Mesendoderm (in vitro differentiated cells): ENCODE results near the gene ANKRD10.

Source experiments
- DNase-seq: peaks from one replicate; pipeline ENCODE4 v3.0.0; 2013
- H2AK5ac ChIP-seq: 2 replicates; pipeline ENCODE4 v1.6.1; 2013; ENCODE audit warnings: low read length, inconsistent platforms
- H2BK120ac ChIP-seq: 2 replicates; pipeline ENCODE4 v1.6.1; 2013; ENCODE audit warnings: low read depth, mild to moderate bottlenecking, low read length, moderate library complexity, mixed read lengths
- H2BK15ac ChIP-seq: replicated peaks from 2 replicates; pipeline ENCODE4 v1.6.1; 2013; ENCODE audit warnings: low read depth, mild to moderate bottlenecking, moderate library complexity
- H2BK5ac ChIP-seq: 2 replicates; pipeline ENCODE4 v1.6.1; 2013; ENCODE audit warnings: low read length, inconsistent platforms
- H3K18ac ChIP-seq: 2 replicates; pipeline ENCODE4 v1.6.1; 2013; ENCODE audit warnings: mild to moderate bottlenecking, low read length, mixed read lengths
- H3K23ac ChIP-seq: one replicate; pipeline ENCODE4 v1.6.1; 2013; ENCODE audit warnings: low read length
- H3K27ac ChIP-seq: 2 replicates; pipeline ENCODE4 v1.5.1; 2013; ENCODE audit warnings: low read depth, mild to moderate bottlenecking, inconsistent platforms, low read length, moderate library complexity
- H3K27me3 ChIP-seq: 2 replicates; pipeline ENCODE4 v1.6.1; 2013; ENCODE audit warnings: low read length, control low read depth, mild to moderate bottlenecking, inconsistent platforms; ENCODE audit not compliant: insufficient read depth, poor library complexity
- H3K36me3 ChIP-seq: 2 replicates; pipeline ENCODE4 v1.6.1; 2013; ENCODE audit warnings: low read length, inconsistent platforms; ENCODE audit not compliant: control insufficient read depth, insufficient read depth
- H3K4ac ChIP-seq: one replicate; pipeline ENCODE4 v1.6.1; 2013; ENCODE audit warnings: low read depth, mild to moderate bottlenecking, low read length, moderate library complexity
- H3K4me1 ChIP-seq: 2 replicates; pipeline ENCODE4 v1.6.1; 2013; ENCODE audit warnings: low read depth, low read length, inconsistent platforms; ENCODE audit not compliant: control insufficient read depth
- H3K4me2 ChIP-seq: 2 replicates; pipeline ENCODE4 v1.6.1; 2013; ENCODE audit warnings: low read length
- H3K4me3 ChIP-seq: 2 replicates; pipeline ENCODE4 v1.5.1; 2013; ENCODE audit warnings: mild to moderate bottlenecking, low read length
- H3K56ac ChIP-seq: one replicate; pipeline ENCODE4 v1.6.1; 2013; ENCODE audit warnings: low read length
- H3K79me1 ChIP-seq: 2 replicates; pipeline ENCODE4 v1.6.1; 2013; ENCODE audit warnings: low read length, inconsistent platforms
- H3K79me2 ChIP-seq: 2 replicates; pipeline ENCODE4 v1.6.1; 2013; ENCODE audit warnings: mild to moderate bottlenecking, low read length; ENCODE audit not compliant: control insufficient read depth, insufficient read depth
- H3K9ac ChIP-seq: 2 replicates; pipeline ENCODE4 v1.6.1; 2013; ENCODE audit warnings: low read length, inconsistent platforms
- H4K5ac ChIP-seq: one replicate; pipeline ENCODE4 v1.6.1; 2013; ENCODE audit warnings: low read length
- H4K8ac ChIP-seq: one replicate; pipeline ENCODE4 v1.6.1; 2013; ENCODE audit warnings: low read depth, mild to moderate bottlenecking, control low read depth, low read length, moderate library complexity
- WGBS: extraction: QIAGEN DNeasy Blood & Tissue Kit; methylation state at CpG from one replicate; pipeline ENCODE4 v1.1.7; 2013; ENCODE audit warnings: low lambda C conversion rate, missing lambda C conversion rate; ENCODE audit not compliant: insufficient coverage; ENCODE audit errors: extremely low coverage; 5-methylcytosine and 5-hydroxymethylcytosine counted together

ANKRD10 gene

DNA sequence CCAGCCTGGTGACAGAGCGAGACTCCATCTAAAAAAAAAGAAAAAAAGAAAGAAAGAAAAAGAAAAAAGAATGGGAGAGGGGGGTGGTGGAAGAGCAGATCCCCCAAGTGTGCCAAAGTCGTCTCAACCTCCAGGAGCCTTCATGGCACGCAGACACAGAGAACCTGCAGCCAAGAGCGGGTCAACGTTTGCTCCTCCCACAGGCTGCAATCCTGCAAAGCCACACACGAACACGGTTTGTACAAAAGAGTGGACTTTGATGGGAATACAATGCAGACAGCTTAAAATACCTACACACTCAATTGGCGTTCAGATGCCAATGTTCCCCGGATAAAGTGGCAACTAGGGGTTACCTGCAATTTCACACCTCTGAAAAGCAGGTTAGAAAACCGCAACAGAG, 29.4 kb downstream of the ANKRD10 start:
- H3K9ac ChIP-seq, result no peak overlapping the region
- H3K4me1 ChIP-seq, result no peaks in the 10 kb centered on the region
- H3K56ac ChIP-seq, result no peak overlapping the region
- no peak overlapping the region for H3K27ac ChIP-seq
- H3K27me3 ChIP-seq, result no peaks in the 10 kb centered on the region
- no peak overlapping the region for H2AK5ac ChIP-seq
- no peak overlapping the region for H4K5ac ChIP-seq
- H3K23ac ChIP-seq, result no peak overlapping the region
- no peak overlapping the region for H3K4me2 ChIP-seq
- H2BK5ac ChIP-seq, result no peak overlapping the region
- no peak overlapping the region for H3K4me3 ChIP-seq
- H2BK120ac ChIP-seq, result no peak overlapping the region
- H3K4ac ChIP-seq, result no peak overlapping the region
- no CpG with 5 or more reads among the region's 10 CpGs for WGBS
- H3K79me1 ChIP-seq, result no peaks in the 10 kb centered on the region
- H2BK15ac ChIP-seq, result no peak overlapping the region
- no peak overlapping the region for H3K18ac ChIP-seq
- no peak overlapping the region for H4K8ac ChIP-seq
- DNase-seq, result no peak
- no peaks in the 10 kb centered on the region for H3K79me2 ChIP-seq
- no peaks in the 10 kb centered on the region for H3K36me3 ChIP-seq

DNA sequence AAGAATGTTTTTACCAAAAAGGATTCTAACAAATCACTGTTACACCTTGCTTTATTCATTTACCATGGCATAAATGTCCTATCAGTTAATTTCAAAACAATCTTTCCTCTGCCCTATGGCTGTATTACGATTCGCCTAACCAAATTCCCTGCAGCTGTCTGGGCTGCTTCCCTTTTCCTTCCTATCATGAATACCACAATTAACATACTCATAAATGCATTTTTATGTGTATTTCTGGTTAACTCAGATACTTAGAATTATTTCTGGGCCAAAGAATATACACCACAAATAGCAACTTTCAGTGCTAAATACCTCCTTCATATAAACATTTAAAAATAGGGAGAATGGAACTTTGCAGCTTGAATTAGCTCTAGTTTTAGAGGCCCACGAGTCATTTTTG, 30.4 kb downstream of the ANKRD10 start:
- Histone ChIP-seq H4K5ac (no peak overlapping the region), H2BK5ac (no peak overlapping the region), H3K4me1 (no peaks in the 10 kb centered on the region), H3K9ac (no peak overlapping the region), H2BK15ac (no peak overlapping the region), H3K4me3 (no peak overlapping the region), H3K79me1 (no peaks in the 10 kb centered on the region), H3K36me3 (no peaks in the 10 kb centered on the region), H3K79me2 (no peaks in the 10 kb centered on the region), H3K4ac (no peak overlapping the region), H3K56ac (no peak overlapping the region), H3K18ac (no peak overlapping the region), H3K4me2 (no peak overlapping the region), H3K23ac (no peak overlapping the region), H3K27me3 (no peaks in the 10 kb centered on the region), H4K8ac (no peak overlapping the region), H2AK5ac (no peak overlapping the region), H2BK120ac (no peak overlapping the region), H3K27ac (no peak overlapping the region)
- no CpG with 5 or more reads among the region's 3 CpGs for WGBS
- no peak for DNase-seq

DNA sequence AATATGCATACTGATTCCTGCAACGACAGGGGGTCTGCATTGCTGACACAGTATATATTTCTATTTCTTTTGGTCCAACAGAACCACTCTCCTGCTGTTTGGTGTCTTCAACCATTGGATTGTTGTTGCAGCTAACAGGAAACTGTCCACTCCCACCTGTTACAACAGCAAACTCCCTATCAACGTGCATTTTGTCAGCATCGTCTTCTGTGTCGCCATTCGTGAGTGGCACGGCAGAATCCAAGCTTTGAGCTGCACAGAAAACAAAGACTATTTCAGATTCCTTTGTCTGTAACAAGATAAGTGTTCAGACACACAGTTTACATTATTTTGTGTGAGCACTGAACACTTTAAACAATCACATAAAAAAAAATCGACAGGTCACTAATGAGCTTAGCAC, 31.3 kb downstream of the ANKRD10 start:
- H2AK5ac ChIP-seq, result no peak overlapping the region
- H3K4me1 ChIP-seq, result no peaks in the 10 kb centered on the region
- no peak overlapping the region for H2BK15ac ChIP-seq
- no peak overlapping the region for H4K5ac ChIP-seq
- WGBS, result no CpG with 5 or more reads among the region's 7 CpGs
- no peaks in the 10 kb centered on the region for H3K79me2 ChIP-seq
- no peak for DNase-seq
- no peak overlapping the region for H3K23ac ChIP-seq
- H3K27me3 ChIP-seq, result no peaks in the 10 kb centered on the region
- H2BK120ac ChIP-seq, result no peak overlapping the region
- no peak overlapping the region for H3K27ac ChIP-seq
- H3K36me3 ChIP-seq, result no peaks in the 10 kb centered on the region
- no peak overlapping the region for H3K4ac ChIP-seq
- H3K9ac ChIP-seq, result no peak overlapping the region
- no peaks in the 10 kb centered on the region for H3K79me1 ChIP-seq
- H2BK5ac ChIP-seq, result no peak overlapping the region
- no peak overlapping the region for H3K4me3 ChIP-seq
- H3K18ac ChIP-seq, result no peak overlapping the region
- no peak overlapping the region for H3K56ac ChIP-seq
- H4K8ac ChIP-seq, result no peak overlapping the region
- H3K4me2 ChIP-seq, result no peak overlapping the region

DNA sequence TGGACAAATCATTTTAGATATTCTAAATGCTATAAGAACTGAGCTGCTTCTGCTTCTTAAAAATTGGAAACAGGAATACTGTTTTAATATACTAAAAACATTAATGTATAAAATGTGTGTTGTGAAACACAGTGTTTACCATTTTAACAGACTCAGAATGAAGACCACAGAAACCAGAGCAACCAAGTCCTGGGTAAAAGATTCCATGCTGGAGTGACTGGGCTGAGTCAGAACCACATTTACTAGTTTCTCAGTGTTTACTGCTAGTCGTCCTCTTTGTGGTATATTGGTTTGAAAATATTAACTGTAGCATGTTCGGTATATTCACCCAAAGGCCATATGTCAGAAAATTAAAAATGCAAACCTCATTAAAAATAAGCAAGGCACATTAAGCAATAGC, 31.9 kb downstream of the ANKRD10 start:
- no peak overlapping the region for H3K9ac ChIP-seq
- H3K36me3 ChIP-seq, result no peaks in the 10 kb centered on the region
- H4K8ac ChIP-seq, result no peak overlapping the region
- no peak overlapping the region for H2BK15ac ChIP-seq
- DNase-seq, result no peak
- H3K4me3 ChIP-seq, result no peak overlapping the region
- WGBS, result no CpG with 5 or more reads among the region's 2 CpGs
- no peak overlapping the region for H3K23ac ChIP-seq
- no peak overlapping the region for H2BK5ac ChIP-seq
- no peak overlapping the region for H3K56ac ChIP-seq
- no peak overlapping the region for H3K4ac ChIP-seq
- H2AK5ac ChIP-seq, result no peak overlapping the region
- no peaks in the 10 kb centered on the region for H3K79me1 ChIP-seq
- no peaks in the 10 kb centered on the region for H3K27me3 ChIP-seq
- H3K4me2 ChIP-seq, result no peak overlapping the region
- no peaks in the 10 kb centered on the region for H3K4me1 ChIP-seq
- H2BK120ac ChIP-seq, result no peak overlapping the region
- H3K79me2 ChIP-seq, result no peaks in the 10 kb centered on the region
- no peak overlapping the region for H3K18ac ChIP-seq
- H4K5ac ChIP-seq, result no peak overlapping the region
- no peak overlapping the region for H3K27ac ChIP-seq

DNA sequence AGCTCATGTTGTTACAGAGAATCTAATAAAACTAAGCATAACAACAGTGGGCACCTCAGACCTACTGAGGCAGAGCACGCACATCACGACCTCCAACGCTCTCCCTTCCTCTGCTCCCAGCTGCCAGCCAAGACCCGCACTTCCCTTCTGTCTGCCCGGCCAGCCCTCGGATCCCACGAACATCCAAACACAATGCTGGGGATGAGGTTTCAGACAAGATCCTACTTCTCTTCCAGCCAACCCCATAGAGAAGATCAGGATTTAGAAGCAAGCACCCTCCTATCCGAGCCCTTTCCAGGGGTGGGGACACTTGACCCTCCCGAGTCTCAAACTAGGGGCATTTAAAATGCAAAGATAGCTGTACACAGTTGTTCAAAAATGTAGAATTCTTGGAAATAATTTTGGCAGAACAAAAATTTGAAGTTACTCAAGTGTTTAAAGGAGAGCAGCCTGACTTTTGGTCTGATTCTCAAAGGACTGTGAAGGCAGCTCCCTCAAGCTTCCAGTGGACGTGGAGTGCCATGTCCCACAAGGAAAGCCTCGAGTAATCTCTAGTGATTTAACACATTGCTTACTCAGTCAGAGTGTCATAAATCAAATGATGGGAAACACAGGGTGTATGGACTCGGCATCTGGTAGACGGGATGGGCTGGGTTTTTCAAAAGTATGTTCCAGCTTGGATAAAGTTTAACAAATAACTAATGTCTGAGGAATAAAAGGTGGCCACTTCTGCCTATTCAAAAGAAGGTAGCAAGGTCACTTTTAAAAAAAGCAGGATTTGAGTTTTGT, 32.8 kb downstream of the ANKRD10 start:
- Histone ChIP-seq H3K4me1 (no peaks in the 10 kb centered on the region), H3K27me3 (no peaks in the 10 kb centered on the region), H3K27ac (no peak overlapping the region), H3K4ac (no peak overlapping the region), H3K23ac (no peak overlapping the region), H3K4me3 (no peak overlapping the region), H3K79me1 (no peaks in the 10 kb centered on the region), H3K4me2 (no peak overlapping the region), H2BK5ac (no peak overlapping the region), H4K5ac (no peak overlapping the region), H2AK5ac (no peak overlapping the region), H3K36me3 (no peaks in the 10 kb centered on the region), H3K9ac (no peak overlapping the region), H3K18ac (no peak overlapping the region), H2BK120ac (no peak overlapping the region), H3K56ac (no peak overlapping the region), H3K79me2 (no peaks in the 10 kb centered on the region), H2BK15ac (no peak overlapping the region), H4K8ac (no peak overlapping the region)
- no CpG with 5 or more reads among the region's 13 CpGs for WGBS
- DNase-seq, result no peak

DNA sequence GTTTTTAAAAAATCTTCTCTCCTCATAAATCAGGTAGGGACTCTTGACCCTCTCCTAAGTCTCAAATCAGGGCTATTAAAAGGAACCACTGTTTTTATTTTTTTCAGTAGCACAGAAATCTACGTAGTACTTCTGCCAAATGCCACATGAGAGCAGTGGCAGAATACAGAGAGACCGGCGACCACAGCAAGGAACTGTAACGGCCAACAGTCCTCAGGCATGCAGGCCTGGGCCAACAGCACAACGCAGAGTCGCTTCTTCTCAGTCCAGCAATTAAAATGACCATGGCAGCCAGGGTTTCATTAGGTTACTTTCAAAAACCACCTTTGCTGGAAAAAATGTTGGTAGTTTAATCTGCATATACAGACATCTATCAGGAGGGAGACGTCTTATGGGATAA, 34.2 kb downstream of the ANKRD10 start:
- H3K4me2 ChIP-seq, result no peak overlapping the region
- H3K18ac ChIP-seq, result no peak overlapping the region
- no CpG with 5 or more reads among the region's 7 CpGs for WGBS
- no peaks in the 10 kb centered on the region for H3K79me2 ChIP-seq
- no peak overlapping the region for H2BK5ac ChIP-seq
- no peak overlapping the region for H3K23ac ChIP-seq
- H2BK120ac ChIP-seq, result no peak overlapping the region
- no peak overlapping the region for H4K8ac ChIP-seq
- no peak overlapping the region for H3K27ac ChIP-seq
- H2AK5ac ChIP-seq, result no peak overlapping the region
- H2BK15ac ChIP-seq, result no peak overlapping the region
- no peak for DNase-seq
- H3K56ac ChIP-seq, result no peak overlapping the region
- H3K9ac ChIP-seq, result no peak overlapping the region
- H3K79me1 ChIP-seq, result no peaks in the 10 kb centered on the region
- H3K4ac ChIP-seq, result no peak overlapping the region
- H3K36me3 ChIP-seq, result no peaks in the 10 kb centered on the region
- no peak overlapping the region for H4K5ac ChIP-seq
- no peaks in the 10 kb centered on the region for H3K27me3 ChIP-seq
- H3K4me3 ChIP-seq, result no peak overlapping the region
- no peaks in the 10 kb centered on the region for H3K4me1 ChIP-seq
